ENCODE data around the gene MCF2L2. TPM values are rescaled to one million over a fixed set of nuclear protein-coding genes. Genes with fewer than 3 reads are reported as not detected.

MCF2L2 gene
- polyA plus RNA-seq, 1 experiment: 0.11 TPM

DNA sequence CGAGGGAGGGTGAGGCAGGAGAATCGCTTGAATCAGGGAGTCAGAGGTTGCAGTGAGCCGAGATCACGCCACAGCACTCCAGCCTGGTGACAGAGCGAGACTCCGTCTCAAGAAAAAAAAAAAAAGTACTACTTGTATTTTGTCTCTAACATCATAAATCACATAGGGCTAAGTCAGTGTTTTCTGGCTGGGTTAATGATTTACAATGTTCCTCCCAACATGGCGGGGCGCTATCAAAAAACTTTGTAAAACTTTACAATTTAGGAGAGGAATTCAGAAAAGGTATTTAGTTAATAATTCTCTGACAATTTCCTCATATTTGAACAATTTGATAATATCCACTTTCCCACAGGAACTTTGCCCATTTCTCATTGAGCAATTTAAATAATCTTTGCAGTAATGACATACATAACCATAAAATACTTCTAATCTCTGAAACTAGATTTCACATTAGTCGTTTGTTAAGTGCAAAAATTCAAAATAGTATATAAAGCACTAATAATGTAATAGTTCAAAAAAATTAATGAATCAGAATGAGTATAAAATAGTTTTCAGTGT lies 202.0 kb downstream of the MCF2L2 start:
- Histone ChIP-seq H3K36me3 (ENCODE audit: control insufficient read depth, insufficient read depth, low read length) (no peaks in the 10 kb centered on the region), H3K27me3 (ENCODE audit: control insufficient read depth, insufficient read depth, low read length) (peaks cover 3% of the 10 kb centered on the region; the same call in 1 of the 2 replicates), H3K4me3 (ENCODE audit: low read depth, low read length) (no peak overlapping the region)
- TF ChIP-seq, protein P1, sequence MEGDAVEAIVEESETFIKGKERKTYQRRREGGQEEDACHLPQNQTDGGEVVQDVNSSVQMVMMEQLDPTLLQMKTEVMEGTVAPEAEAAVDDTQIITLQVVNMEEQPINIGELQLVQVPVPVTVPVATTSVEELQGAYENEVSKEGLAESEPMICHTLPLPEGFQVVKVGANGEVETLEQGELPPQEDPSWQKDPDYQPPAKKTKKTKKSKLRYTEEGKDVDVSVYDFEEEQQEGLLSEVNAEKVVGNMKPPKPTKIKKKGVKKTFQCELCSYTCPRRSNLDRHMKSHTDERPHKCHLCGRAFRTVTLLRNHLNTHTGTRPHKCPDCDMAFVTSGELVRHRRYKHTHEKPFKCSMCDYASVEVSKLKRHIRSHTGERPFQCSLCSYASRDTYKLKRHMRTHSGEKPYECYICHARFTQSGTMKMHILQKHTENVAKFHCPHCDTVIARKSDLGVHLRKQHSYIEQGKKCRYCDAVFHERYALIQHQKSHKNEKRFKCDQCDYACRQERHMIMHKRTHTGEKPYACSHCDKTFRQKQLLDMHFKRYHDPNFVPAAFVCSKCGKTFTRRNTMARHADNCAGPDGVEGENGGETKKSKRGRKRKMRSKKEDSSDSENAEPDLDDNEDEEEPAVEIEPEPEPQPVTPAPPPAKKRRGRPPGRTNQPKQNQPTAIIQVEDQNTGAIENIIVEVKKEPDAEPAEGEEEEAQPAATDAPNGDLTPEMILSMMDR (IDR thresholded peaks at IDR 0.05; ENCODE audit: insufficient read depth, low read depth, low read length): no peak
- no peak for DNase-seq (ENCODE audit: low read depth)
- ChIA-PET POLR2A (no interaction called here), CTCF (no interaction called here)

DNA sequence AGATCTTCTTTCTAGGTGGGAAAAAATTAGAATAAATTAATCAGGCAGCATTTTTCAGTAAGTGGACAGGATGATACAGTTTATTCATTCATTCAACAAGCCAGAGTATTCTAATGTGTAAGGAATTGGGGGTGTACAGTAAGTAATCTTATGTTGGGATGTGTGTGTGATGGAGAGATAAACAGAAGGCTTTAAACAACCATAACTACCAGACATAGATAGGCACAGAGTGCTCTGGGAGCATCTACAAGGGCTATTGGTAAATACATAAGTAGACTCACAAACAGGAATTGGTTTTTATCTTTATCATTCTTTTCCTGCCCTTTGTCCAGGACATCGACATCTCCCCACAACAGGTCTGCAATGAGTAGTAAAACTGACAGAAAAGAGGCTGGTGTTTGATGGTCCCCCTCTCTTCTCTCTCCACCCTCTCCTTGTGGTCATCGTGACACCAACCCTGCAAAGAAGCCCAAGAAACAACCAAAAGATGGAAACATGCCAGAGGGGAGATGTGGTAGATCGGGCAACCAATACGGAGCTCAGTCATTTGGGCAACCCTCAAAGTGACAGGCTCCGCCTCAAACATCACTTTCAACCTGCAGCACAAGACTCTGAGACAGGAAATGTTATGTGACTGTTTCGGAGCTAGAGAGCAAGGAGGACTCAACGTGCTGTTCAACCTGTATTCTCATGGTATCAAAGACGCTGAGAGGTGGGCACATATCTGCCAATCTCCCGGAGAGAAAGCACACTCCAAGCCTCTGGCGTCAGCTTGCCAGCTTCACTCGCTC lies 204.0 kb downstream of the MCF2L2 start:
- Histone ChIP-seq H3K27me3 (ENCODE audit: control insufficient read depth, insufficient read depth, low read length) (peaks cover 5% of the 10 kb centered on the region; the same call in 1 of the 2 replicates), H3K4me3 (ENCODE audit: low read depth, low read length) (no peak overlapping the region), H3K36me3 (ENCODE audit: control insufficient read depth, insufficient read depth, low read length) (no peaks in the 10 kb centered on the region)
- CTCF ChIA-PET: no interaction called here
- TF ChIP-seq, protein P1 (IDR thresholded peaks at IDR 0.05; ENCODE audit: insufficient read depth, low read depth, low read length): no peak
- POLR2A ChIA-PET: no interaction called here
- DNase-seq (ENCODE audit: low read depth): no peak

GRCh38 chr3:183222631-183223235 lies 205.7 kb downstream of the MCF2L2 start:
- no peaks in the 10 kb centered on the region for H3K36me3 ChIP-seq (ENCODE audit: control insufficient read depth, insufficient read depth, low read length)
- no peak for DNase-seq (ENCODE audit: low read depth)
- H3K27me3 ChIP-seq (ENCODE audit: control insufficient read depth, insufficient read depth, low read length): peaks cover 5% of the 10 kb centered on the region; the same call in 1 of the 2 replicates
- TF ChIP-seq, protein P1 (IDR thresholded peaks at IDR 0.05; ENCODE audit: insufficient read depth, low read depth, low read length): no peak
- ChIA-PET POLR2A (no interaction called here), CTCF (interaction anchor here (1.0 kb wide), 1 partner anchor 17 kb away, joined by 3 read pairs; no protein-coding TSS in a partner anchor)
- H3K4me3 ChIP-seq (ENCODE audit: low read depth, low read length): no peak overlapping the region

- Histone ChIP-seq H3K27me3 (ENCODE audit: control insufficient read depth, insufficient read depth, low read length) (peaks cover 4% of the 10 kb centered on the region; the same call in 1 of the 2 replicates), H3K4me3 (ENCODE audit: low read depth, low read length) (no peak overlapping the region), H3K36me3 (ENCODE audit: control insufficient read depth, insufficient read depth, low read length) (no peaks in the 10 kb centered on the region)
- CTCF ChIA-PET: interaction anchor here (1.8 kb wide), 1 partner anchor 14 kb away, joined by 5 read pairs; no protein-coding TSS in a partner anchor
- POLR2A ChIA-PET: no interaction called here
- DNase-seq (ENCODE audit: low read depth): no peak
- TF ChIP-seq, protein P1 (IDR thresholded peaks at IDR 0.05; ENCODE audit: insufficient read depth, low read depth, low read length): no peak
Measured at GRCh38 chr3:183220828-183221227, 207.6 kb downstream of the MCF2L2 start.

GRCh38 chr3:183218826-183219225 lies 209.6 kb downstream of the MCF2L2 start:
- POLR2A ChIA-PET: no interaction called here
- no peaks in the 10 kb centered on the region for H3K36me3 ChIP-seq (ENCODE audit: control insufficient read depth, insufficient read depth, low read length)

More at GRCh38 chr3:183218826-183219225, 209.6 kb downstream of the MCF2L2 start:
- Histone ChIP-seq H3K4me3 (ENCODE audit: low read depth, low read length) (no peak overlapping the region), H3K27me3 (ENCODE audit: control insufficient read depth, insufficient read depth, low read length) (peaks cover 4% of the 10 kb centered on the region; the same call in 1 of the 2 replicates)
- TF ChIP-seq, protein P1 (IDR thresholded peaks at IDR 0.05; ENCODE audit: insufficient read depth, low read depth, low read length): no peak
- CTCF ChIA-PET: no interaction called here
- no peak for DNase-seq (ENCODE audit: low read depth)

Measured in BJ (cell line).